Keratinocyte (primary cell): ENCODE data around the gene CASP10. TPM values are rescaled to one million over a fixed set of nuclear protein-coding genes. Genes with fewer than 3 reads are reported as not detected.
"Not testable (repeated sequence)": the region's sequence is repeated elsewhere in the genome, so short reads cannot be mapped to it uniquely, and the experiment has no call there.

ENCODE experiments used
- DNase-seq: peaks from one replicate; pipeline ENCODE4 v3.0.0-alpha.2; 2011; ENCODE audit warnings: low read depth, missing footprints, low spot score
- FAIRE-seq: peaks from 2 replicates; lab custom pipeline; 2011; peaks lifted over from hg19 to GRCh38; lab: Jason Lieb, UNC
- H2AFZ ChIP-seq: 2 replicates; pipeline ENCODE4 v1.6.0; 2012; ENCODE audit warnings: low read length, control low read depth, inconsistent platforms; ENCODE audit not compliant: control insufficient read depth
- H3K27ac ChIP-seq: 2 replicates; pipeline ENCODE4 v1.5.1; 2011; ENCODE audit warnings: low read length; ENCODE audit not compliant: control insufficient read depth, insufficient read depth
- H3K27me3 ChIP-seq: 3 replicates; pipeline ENCODE4 v1.6.0; 2011; ENCODE audit warnings: low read length; ENCODE audit not compliant: control insufficient read depth, insufficient read depth; ENCODE audit errors: extremely low read depth
- H3K36me3 ChIP-seq, 2 experiments: 2 replicates in 1 of 2; 3 replicates in 1 of 2; pipeline ENCODE4 v1.5.1; 2011; ENCODE audit warnings: low read length in 2 of 2, mild to moderate bottlenecking in 1 of 2; ENCODE audit not compliant: control insufficient read depth in 2 of 2, insufficient read depth in 2 of 2; ENCODE audit errors: extremely low read depth in 1 of 2
- H3K4me1 ChIP-seq: 3 replicates; pipeline ENCODE4 v1.5.1; 2011; ENCODE audit warnings: low read length; ENCODE audit not compliant: control insufficient read depth, insufficient read depth; ENCODE audit errors: extremely low read depth
- H3K4me2 ChIP-seq: 3 replicates; pipeline ENCODE4 v1.6.0; 2011; ENCODE audit warnings: low read depth, low read length; ENCODE audit not compliant: control insufficient read depth, insufficient read depth; ENCODE audit errors: extremely low read depth
- H3K4me3 ChIP-seq, 3 experiments: fragments of 200-600 bp in 1 of 3; sonication (generic) in 1 of 3; 2 replicates in 2 of 3; 3 replicates in 1 of 3; pipeline ENCODE4 v1.5.1; 2011 to 2016; ENCODE audit warnings: low read length in 3 of 3, mild to moderate bottlenecking in 3 of 3, control low read depth in 2 of 3, inconsistent platforms in 1 of 3, low read depth in 1 of 3, mixed read lengths in 1 of 3, mixed run types in 1 of 3, moderate library complexity in 1 of 3; ENCODE audit not compliant: control insufficient read depth in 2 of 3, insufficient read depth in 2 of 3; ENCODE audit errors: extremely low read depth in 1 of 3
- H3K79me2 ChIP-seq: 2 replicates; pipeline ENCODE4 v1.6.0; 2012; ENCODE audit warnings: low read length; ENCODE audit not compliant: control insufficient read depth, insufficient read depth
- H3K9ac ChIP-seq: 3 replicates; pipeline ENCODE4 v1.6.0; 2011; ENCODE audit warnings: low read length; ENCODE audit not compliant: control insufficient read depth, insufficient read depth; ENCODE audit errors: extremely low read depth
- H3K9me1 ChIP-seq: 3 replicates; pipeline ENCODE4 v1.6.0; 2011; ENCODE audit warnings: low read length; ENCODE audit not compliant: control insufficient read depth, insufficient read depth; ENCODE audit errors: extremely low read depth
- H3K9me3 ChIP-seq: 2 replicates; pipeline ENCODE4 v1.5.1; 2012; ENCODE audit warnings: low read depth, low read length; ENCODE audit not compliant: control insufficient read depth
- H4K20me1 ChIP-seq: 3 replicates; pipeline ENCODE4 v1.6.0; 2011; ENCODE audit warnings: low read length; ENCODE audit not compliant: control insufficient read depth, insufficient read depth; ENCODE audit errors: extremely low read depth
- CTCF ChIP-seq, 3 experiments: IDR thresholded peaks in 1 of 3; conservative IDR thresholded peaks in 1 of 3; optimal IDR thresholded peaks in 1 of 3; 2 replicates in 2 of 3; 3 replicates in 1 of 3; pipeline versions ENCODE3 to v1.5.1; 2011; ENCODE audit warnings: low read length in 3 of 3, mild to moderate bottlenecking in 3 of 3, moderate library complexity in 2 of 3, control low read depth in 1 of 3, inconsistent platforms in 1 of 3; ENCODE audit not compliant: insufficient read depth in 2 of 3; ENCODE audit errors: extremely low read depth in 1 of 3
- EZH2 ChIP-seq: IDR thresholded peaks from one replicate; pipeline ENCODE4 v1.6.1; 2012; ENCODE audit warnings: inconsistent platforms, mild to moderate bottlenecking, low read length, moderate library complexity
- dilution Hi-C: fragments of 300-500 bp; cut with MboI; formaldehyde crosslinking; loops from one replicate; pipeline ENCODE4 v1.7.0; 2020; ENCODE audit warnings: low sequenced_read_pairs; ENCODE audit not compliant: extremely low pct_ligation_motif_present
- polyA plus RNA-seq, 5 experiments: library from polyadenylated mRNA; depleted of rRNA in 3 of 5; stranded (reverse) in 3 of 5; stranded (forward) in 1 of 5; unstranded in 1 of 5; fragments of >200 nt; gene quantifications; 1 replicate in 1 of 5; 2 replicates in 3 of 5; 3 replicates in 1 of 5; pipeline versions ENCODE4 v1.2.1 to v1.2.3, GENCODE V29; 2011 to 2012; ENCODE audit warnings: missing spikeins in 2 of 5, low read depth in 1 of 5, low replicate concordance in 1 of 5

The CASP10 gene
- polyA plus RNA-seq, 1 donor (not counting 4 experiments of a cell fraction or from before 2014, with no cell fraction given): 7.1 TPM

- H3K9me1 ChIP-seq: no peaks in the 10 kb centered on the region
- H3K36me3 ChIP-seq: no peaks in the 10 kb centered on the region
- no peak for FAIRE-seq
- peaks cover 2% of the 10 kb centered on the region for H3K79me2 ChIP-seq
- no peaks in the 10 kb centered on the region for H3K9me3 ChIP-seq
- dilution Hi-C loops: no loop called here
- H3K4me1 ChIP-seq: no peaks in the 10 kb centered on the region
- TF ChIP-seq EZH2 (no peak), CTCF (optimal IDR thresholded peaks at IDR 0.05 in 1 of 3, IDR thresholded peaks at IDR 0.05 in 1 of 3, conservative IDR thresholded peaks at IDR 0.05 in 1 of 3; ENCODE audit: extremely low read depth in 1 of 3, insufficient read depth in 2 of 3, low read length in 3 of 3) (no peak)
- peak overlapping the region; percentile 95 for H2AFZ ChIP-seq
- H3K27ac ChIP-seq: peak overlapping the region; percentile 65
- no peaks in the 10 kb centered on the region for H3K27me3 ChIP-seq
- H3K4me3 ChIP-seq: peak overlapping the region; percentile 41 to 86 (median 69)
- H3K9ac ChIP-seq: peak overlapping the region; percentile 75
- no peaks in the 10 kb centered on the region for H4K20me1 ChIP-seq
- DNase-seq: no peak
- H3K4me2 ChIP-seq: peak overlapping the region; percentile 90
These were observed 405 bp downstream of the CASP10 start for GRCh38 chr2:201183365-201183727.

- H3K9ac ChIP-seq: peak overlapping the region; percentile 75
- H4K20me1 ChIP-seq, H3K27me3 ChIP-seq, dilution Hi-C loops, H3K36me3 ChIP-seq, H3K27ac ChIP-seq, H3K9me3 ChIP-seq, H3K4me1 ChIP-seq, H3K9me1 ChIP-seq, H3K79me2 ChIP-seq, FAIRE-seq, H2AFZ ChIP-seq: not testable (repeated sequence)
- DNase-seq: peak; percentile 7
- H3K4me2 ChIP-seq: peak overlapping the region; percentile 90
- peak overlapping the region; percentile 28 to 86 (median 69) for H3K4me3 ChIP-seq
These were observed 894 bp downstream of the CASP10 start for GRCh38 chr2:201183835-201184234.

GRCh38 chr2:201184248-201184647 is 1.3 kb downstream of the CASP10 start:
- H3K79me2 ChIP-seq, H2AFZ ChIP-seq, DNase-seq, H3K27ac ChIP-seq, dilution Hi-C loops, H4K20me1 ChIP-seq, H3K4me1 ChIP-seq, H3K36me3 ChIP-seq, H3K9me1 ChIP-seq, FAIRE-seq, H3K27me3 ChIP-seq, H3K9ac ChIP-seq, H3K9me3 ChIP-seq: not testable (repeated sequence)
- peak overlapping the region; percentile 90 for H3K4me2 ChIP-seq
- peak overlapping the region in 2 of 3 experiments; percentile 28 to 69 for H3K4me3 ChIP-seq
